ENCODE measurements around the gene PLXNA1. TPM values are rescaled to one million over a fixed set of nuclear protein-coding genes. Genes with fewer than 3 reads are reported as not detected.
A peak's percentile ranks its signal among the peaks of the same experiment; 100 is the strongest.

Gene PLXNA1
- total RNA-seq, 1 donor from 2014 or later, result 34.7 TPM

DNA sequence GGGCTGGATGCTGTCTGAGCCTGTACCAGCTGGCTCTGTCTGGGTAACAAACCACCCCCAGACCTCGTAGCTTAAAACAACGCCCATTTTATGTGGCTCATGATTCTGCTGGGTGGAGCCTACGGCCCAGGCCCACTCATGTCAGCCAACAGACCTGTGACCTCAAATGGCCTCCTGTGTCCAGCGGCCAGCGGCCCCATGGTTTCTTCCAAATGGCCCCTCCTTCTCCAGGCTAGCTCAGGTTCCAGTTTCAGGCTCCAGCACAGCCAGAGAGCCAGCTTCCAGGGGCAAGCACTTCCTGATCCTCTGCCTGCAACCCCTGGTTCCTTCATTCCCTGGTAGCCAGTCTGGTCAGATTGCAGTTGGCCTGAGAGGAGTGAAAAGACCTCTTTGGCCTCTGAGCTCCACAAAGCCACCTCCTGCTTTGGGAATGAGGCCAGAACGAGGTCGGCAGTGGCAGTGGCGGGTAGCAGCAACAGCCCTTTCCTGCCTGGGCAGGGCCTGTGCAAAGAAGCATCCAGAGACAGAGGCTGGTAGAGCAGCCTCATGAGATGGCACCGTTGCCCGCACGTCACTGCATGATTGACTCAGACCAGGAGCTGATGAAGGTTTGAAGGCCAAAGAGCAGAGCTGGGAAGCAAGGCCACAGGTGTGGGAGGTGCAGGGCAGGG is 21.0 kb upstream of the PLXNA1 start:
- no peak overlapping the region for H3K4me2 ChIP-seq
- Mint-ChIP-seq H3K9me3 (no peaks in the 10 kb centered on the region), H3K4me3 (no peak overlapping the region), H3K27ac (no peak overlapping the region), H3K4me1 (peaks cover 15% of the 10 kb centered on the region), H3K27me3 (ENCODE audit: insufficient read depth, low read depth) (peaks cover 3% of the 10 kb centered on the region), H3K36me3 (peaks cover 3% of the 10 kb centered on the region)
- H3K36me3 ChIP-seq, result no peaks in the 10 kb centered on the region
- no peaks in the 10 kb centered on the region for H3F3A ChIP-seq (ENCODE audit: low read depth)
- DNase-seq (ENCODE audit: low spot score), result no peak
- TF ChIP-seq EZH2phosphoT487 (IDR thresholded peaks at IDR 0.05) (no peak), EZH2 (IDR thresholded peaks at IDR 0.05) (no peak)
- TF ChIP-seq, protein P1, sequence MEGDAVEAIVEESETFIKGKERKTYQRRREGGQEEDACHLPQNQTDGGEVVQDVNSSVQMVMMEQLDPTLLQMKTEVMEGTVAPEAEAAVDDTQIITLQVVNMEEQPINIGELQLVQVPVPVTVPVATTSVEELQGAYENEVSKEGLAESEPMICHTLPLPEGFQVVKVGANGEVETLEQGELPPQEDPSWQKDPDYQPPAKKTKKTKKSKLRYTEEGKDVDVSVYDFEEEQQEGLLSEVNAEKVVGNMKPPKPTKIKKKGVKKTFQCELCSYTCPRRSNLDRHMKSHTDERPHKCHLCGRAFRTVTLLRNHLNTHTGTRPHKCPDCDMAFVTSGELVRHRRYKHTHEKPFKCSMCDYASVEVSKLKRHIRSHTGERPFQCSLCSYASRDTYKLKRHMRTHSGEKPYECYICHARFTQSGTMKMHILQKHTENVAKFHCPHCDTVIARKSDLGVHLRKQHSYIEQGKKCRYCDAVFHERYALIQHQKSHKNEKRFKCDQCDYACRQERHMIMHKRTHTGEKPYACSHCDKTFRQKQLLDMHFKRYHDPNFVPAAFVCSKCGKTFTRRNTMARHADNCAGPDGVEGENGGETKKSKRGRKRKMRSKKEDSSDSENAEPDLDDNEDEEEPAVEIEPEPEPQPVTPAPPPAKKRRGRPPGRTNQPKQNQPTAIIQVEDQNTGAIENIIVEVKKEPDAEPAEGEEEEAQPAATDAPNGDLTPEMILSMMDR (IDR thresholded peaks at IDR 0.05), result no peak
- H3K9me3 ChIP-seq (ENCODE audit: low read depth), result no peaks in the 10 kb centered on the region
- no peak overlapping the region for H2AFZ ChIP-seq (replicated peaks)
- H3K9ac ChIP-seq, result no peak overlapping the region
- no peaks in the 10 kb centered on the region for H3K79me2 ChIP-seq (ENCODE audit: low read depth)
- no peak overlapping the region for H3K4me3 ChIP-seq
- H3K27me3 ChIP-seq, result no peaks in the 10 kb centered on the region
- H3K4me1 ChIP-seq, result peaks cover 10% of the 10 kb centered on the region
- H3K27ac ChIP-seq, result no peak overlapping the region
- H4K20me1 ChIP-seq (ENCODE audit: low read depth), result no peaks in the 10 kb centered on the region

DNA sequence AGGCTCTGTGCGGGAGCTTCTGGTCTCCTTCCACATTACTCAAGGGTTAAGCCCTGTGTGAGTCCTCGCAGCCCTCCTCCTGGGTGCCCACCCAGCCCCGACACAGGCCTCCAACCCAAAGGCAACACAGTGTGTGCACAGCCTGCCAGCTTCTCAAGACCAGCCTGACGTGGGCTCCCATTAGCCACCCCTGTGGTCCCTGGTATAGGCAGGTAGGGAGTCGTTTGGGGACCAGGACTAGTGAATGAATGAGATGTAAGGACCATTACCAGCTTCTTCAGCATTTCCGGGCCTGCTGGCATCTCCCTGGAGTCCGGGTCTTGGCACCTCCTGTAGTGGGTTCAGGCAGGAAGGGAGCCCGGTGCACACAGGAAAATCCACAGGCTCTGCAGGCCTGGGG is 20.2 kb upstream of the PLXNA1 start:
- H3K9me3 ChIP-seq (ENCODE audit: low read depth), result no peaks in the 10 kb centered on the region
- H3F3A ChIP-seq (ENCODE audit: low read depth), result no peaks in the 10 kb centered on the region
- no peak overlapping the region for H2AFZ ChIP-seq (replicated peaks)
- no peaks in the 10 kb centered on the region for H3K27me3 ChIP-seq
- no peak overlapping the region for H3K27ac ChIP-seq
- no peak overlapping the region for H3K9ac ChIP-seq
- H3K27ac Mint-ChIP-seq, result no peak overlapping the region
- H4K20me1 ChIP-seq (ENCODE audit: low read depth), result no peaks in the 10 kb centered on the region
- H3K9me3 Mint-ChIP-seq, result no peaks in the 10 kb centered on the region
- no peaks in the 10 kb centered on the region for H3K36me3 ChIP-seq
- H3K4me3 Mint-ChIP-seq, result no peak overlapping the region
- no peak overlapping the region for H3K4me3 ChIP-seq
- peaks cover 3% of the 10 kb centered on the region for H3K36me3 Mint-ChIP-seq
- no peak for TF ChIP-seq EZH2phosphoT487 (IDR thresholded peaks at IDR 0.05)
- TF ChIP-seq, protein P1 (IDR thresholded peaks at IDR 0.05), result no peak
- TF ChIP-seq EZH2 (IDR thresholded peaks at IDR 0.05), result no peak
- H3K79me2 ChIP-seq (ENCODE audit: low read depth), result no peaks in the 10 kb centered on the region
- DNase-seq (ENCODE audit: low spot score), result no peak
- peaks cover 15% of the 10 kb centered on the region for H3K4me1 Mint-ChIP-seq
- H3K27me3 Mint-ChIP-seq (ENCODE audit: insufficient read depth, low read depth), result peaks cover 3% of the 10 kb centered on the region
- peaks cover 10% of the 10 kb centered on the region for H3K4me1 ChIP-seq
- no peak overlapping the region for H3K4me2 ChIP-seq

DNA sequence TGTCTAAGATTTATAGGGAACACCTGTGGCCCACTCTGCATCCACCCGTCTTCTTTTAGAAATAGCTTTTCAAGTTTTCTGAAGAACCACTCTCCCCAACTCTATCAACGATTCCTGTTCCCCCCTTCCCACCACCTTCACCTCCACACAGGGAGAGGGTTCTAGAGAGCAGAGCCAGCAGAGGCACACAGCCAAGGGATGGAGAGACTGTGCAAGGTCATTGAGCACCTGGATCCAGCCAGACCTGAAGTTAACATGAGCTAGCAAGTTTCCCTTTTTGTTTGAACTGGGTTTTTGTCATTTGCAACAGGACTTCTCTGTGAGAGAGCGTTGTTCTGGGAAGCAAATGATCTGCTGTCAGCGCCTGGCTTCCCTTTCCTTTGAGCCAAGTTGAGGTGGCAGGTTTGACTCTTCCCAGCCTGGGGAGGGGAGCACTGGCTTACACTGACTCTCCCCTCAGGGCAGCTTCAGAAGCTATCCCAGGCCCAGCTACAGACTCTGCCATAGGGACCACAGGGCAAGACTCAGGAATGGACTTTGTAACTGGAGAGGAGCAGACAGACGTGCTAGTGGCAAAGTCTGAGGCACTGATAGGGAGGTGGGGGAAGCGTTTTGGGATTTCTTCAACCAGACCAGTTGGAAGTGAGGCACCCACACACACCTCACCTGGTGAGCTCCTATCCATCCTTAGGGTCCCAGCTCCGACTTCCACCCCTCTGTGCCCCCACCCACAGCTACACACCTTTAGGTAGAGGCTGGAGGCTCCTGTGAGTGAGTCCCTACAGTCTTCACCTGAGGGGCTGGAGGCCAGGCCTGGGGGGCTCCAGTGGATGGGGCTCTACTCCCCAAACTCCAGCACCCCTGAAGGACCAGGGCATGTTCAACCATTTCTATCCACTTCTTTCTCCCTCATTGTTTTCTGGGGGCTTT is 19.4 kb upstream of the PLXNA1 start:
- H3K27me3 Mint-ChIP-seq (ENCODE audit: insufficient read depth, low read depth), result no peaks in the 10 kb centered on the region
- no peak overlapping the region for H3K27ac ChIP-seq

More for the DNA sequence above, 19.4 kb upstream of the PLXNA1 start:
- Mint-ChIP-seq H3K4me1 (peaks cover 20% of the 10 kb centered on the region), H3K27ac (peak overlapping the region; percentile 44), H3K4me3 (no peak overlapping the region), H3K9me3 (no peaks in the 10 kb centered on the region), H3K36me3 (peaks cover 3% of the 10 kb centered on the region)
- H2AFZ ChIP-seq (replicated peaks), result no peak overlapping the region
- no peaks in the 10 kb centered on the region for H3K79me2 ChIP-seq (ENCODE audit: low read depth)
- H3K27me3 ChIP-seq, result no peaks in the 10 kb centered on the region
- no peak overlapping the region for H3K9ac ChIP-seq
- TF ChIP-seq, protein P1 (IDR thresholded peaks at IDR 0.05), result no peak
- TF ChIP-seq EZH2 (IDR thresholded peaks at IDR 0.05), result no peak
- TF ChIP-seq EZH2phosphoT487 (IDR thresholded peaks at IDR 0.05), result no peak
- H3K4me2 ChIP-seq, result no peak overlapping the region
- no peaks in the 10 kb centered on the region for H3F3A ChIP-seq (ENCODE audit: low read depth)
- no peaks in the 10 kb centered on the region for H4K20me1 ChIP-seq (ENCODE audit: low read depth)
- H3K4me1 ChIP-seq, result peaks cover 15% of the 10 kb centered on the region
- no peaks in the 10 kb centered on the region for H3K36me3 ChIP-seq
- H3K9me3 ChIP-seq (ENCODE audit: low read depth), result no peaks in the 10 kb centered on the region
- H3K4me3 ChIP-seq, result no peak overlapping the region
- DNase-seq (ENCODE audit: low spot score), result no peak

All from neural progenitor cell (in vitro differentiated cells).